Fibroblast of the aortic adventitia (primary cell): ENCODE data around the gene MTIF3. TPM values are rescaled to one million over a fixed set of nuclear protein-coding genes. Genes with fewer than 3 reads are reported as not detected.
A peak's percentile ranks its signal among the peaks of the same experiment; 100 is the strongest.

Experiments
- DNase-seq: peaks from one replicate; pipeline ENCODE4 v3.0.0-alpha.2; 2010; ENCODE audit warnings: low read depth
- H3K4me3 ChIP-seq: 2 replicates; pipeline ENCODE4 v1.5.1; 2011; ENCODE audit warnings: low read depth, mild to moderate bottlenecking, control low read depth, low read length, moderate library complexity
- total RNA-seq: library from RNA; depleted of rRNA; stranded (reverse); fragments of >200 nt; gene quantifications from 2 replicates; pipeline ENCODE4 v1.2.3, GENCODE V29; 2012; ENCODE audit warnings: low replicate concordance
- TF ChIP-seq, protein P1 (sequence below): IDR thresholded peaks from 2 replicates; pipeline ENCODE4 v1.5.1; 2011; ENCODE audit warnings: mild to moderate bottlenecking, low read length, control low read depth, inconsistent platforms; ENCODE audit not compliant: insufficient read depth

Gene MTIF3
- total RNA-seq, 1 donor, result 86.5 TPM

DNA sequence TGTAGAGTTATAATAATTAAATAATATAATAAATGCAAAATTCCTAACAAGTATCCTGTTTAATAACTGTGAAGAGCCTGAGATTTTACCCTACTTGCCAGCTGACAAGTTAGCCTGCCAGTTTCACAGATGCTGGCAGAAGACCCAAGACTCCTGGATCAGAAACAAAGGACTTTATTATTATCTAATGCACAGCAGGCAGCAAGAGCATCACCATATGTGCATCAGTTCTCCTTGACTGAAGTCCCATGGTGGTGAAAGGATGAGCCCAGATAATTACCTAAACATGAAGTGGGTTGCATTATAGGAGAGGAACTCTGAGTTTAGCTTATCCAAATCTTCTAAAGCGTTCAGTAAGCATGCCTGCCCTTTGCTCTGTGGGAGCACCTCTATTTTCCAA, 39.1 kb upstream of the MTIF3 start:
- TF ChIP-seq, protein P1, sequence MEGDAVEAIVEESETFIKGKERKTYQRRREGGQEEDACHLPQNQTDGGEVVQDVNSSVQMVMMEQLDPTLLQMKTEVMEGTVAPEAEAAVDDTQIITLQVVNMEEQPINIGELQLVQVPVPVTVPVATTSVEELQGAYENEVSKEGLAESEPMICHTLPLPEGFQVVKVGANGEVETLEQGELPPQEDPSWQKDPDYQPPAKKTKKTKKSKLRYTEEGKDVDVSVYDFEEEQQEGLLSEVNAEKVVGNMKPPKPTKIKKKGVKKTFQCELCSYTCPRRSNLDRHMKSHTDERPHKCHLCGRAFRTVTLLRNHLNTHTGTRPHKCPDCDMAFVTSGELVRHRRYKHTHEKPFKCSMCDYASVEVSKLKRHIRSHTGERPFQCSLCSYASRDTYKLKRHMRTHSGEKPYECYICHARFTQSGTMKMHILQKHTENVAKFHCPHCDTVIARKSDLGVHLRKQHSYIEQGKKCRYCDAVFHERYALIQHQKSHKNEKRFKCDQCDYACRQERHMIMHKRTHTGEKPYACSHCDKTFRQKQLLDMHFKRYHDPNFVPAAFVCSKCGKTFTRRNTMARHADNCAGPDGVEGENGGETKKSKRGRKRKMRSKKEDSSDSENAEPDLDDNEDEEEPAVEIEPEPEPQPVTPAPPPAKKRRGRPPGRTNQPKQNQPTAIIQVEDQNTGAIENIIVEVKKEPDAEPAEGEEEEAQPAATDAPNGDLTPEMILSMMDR, result no peak
- no peak for DNase-seq
- no peak overlapping the region for H3K4me3 ChIP-seq

DNA sequence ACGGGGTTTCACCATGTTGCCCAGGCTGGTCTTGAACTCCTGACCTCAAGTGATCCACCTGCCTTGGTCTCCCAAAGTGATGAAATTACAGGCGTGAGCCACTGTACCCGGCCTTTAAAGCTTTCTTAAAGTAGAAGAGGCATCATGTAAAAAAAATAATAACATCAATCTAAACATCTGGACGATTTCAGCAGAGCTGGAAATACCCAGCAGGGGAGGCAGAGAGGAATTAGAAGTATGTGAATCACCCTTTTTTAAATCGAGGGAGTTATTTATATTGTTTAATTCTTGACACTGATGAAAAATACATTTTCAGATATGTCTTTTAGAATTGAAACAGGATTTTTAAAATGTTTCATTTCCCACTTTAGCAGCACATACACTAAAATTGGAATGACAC, 37.4 kb upstream of the MTIF3 start:
- peak; percentile 32 for DNase-seq
- no peak overlapping the region for H3K4me3 ChIP-seq
- TF ChIP-seq, protein P1, result no peak

DNA sequence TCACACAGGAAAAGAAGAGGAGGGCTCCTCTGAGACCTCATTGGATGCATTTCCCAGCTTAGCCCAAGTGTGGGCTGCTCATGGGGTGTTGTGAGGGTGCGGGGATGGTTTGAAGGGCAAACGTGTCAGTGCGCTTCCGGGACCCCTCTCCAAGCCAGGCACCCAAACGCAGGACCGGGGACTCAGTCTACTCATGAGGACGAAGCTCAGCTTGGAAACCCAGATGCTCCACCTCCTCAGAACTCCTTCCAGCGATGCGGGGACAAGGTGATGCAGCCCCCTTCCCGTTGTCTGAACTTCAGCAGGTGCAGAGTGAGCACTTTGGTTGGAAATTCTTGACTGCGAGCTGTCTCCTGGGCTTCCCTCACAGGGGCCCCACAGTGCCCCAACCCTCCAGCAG, 33.1 kb upstream of the MTIF3 start:
- TF ChIP-seq, protein P1, result no peak
- H3K4me3 ChIP-seq, result no peak overlapping the region
- no peak for DNase-seq

DNA sequence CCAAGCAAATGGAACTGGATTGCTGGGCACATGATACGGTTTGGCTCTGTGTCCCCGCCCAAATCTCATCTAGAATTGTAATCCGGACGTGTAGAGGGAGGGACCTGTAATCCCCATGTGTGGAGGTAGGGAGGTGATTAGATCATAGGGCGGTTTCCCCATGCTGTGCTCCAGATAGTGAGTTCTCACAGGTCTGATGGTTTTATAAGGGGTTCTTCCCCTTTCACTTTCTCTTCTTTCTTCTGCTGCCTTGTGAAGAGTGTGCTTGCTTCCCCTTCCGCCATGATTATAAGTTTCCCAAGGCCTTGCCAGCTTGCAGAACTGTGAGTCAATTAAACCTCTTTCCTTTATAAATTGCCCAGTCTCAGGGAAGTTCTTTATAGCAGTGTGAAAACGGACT, 32.6 kb upstream of the MTIF3 start:
- TF ChIP-seq, protein P1, result no peak
- H3K4me3 ChIP-seq, result no peak overlapping the region
- DNase-seq, result no peak

DNA sequence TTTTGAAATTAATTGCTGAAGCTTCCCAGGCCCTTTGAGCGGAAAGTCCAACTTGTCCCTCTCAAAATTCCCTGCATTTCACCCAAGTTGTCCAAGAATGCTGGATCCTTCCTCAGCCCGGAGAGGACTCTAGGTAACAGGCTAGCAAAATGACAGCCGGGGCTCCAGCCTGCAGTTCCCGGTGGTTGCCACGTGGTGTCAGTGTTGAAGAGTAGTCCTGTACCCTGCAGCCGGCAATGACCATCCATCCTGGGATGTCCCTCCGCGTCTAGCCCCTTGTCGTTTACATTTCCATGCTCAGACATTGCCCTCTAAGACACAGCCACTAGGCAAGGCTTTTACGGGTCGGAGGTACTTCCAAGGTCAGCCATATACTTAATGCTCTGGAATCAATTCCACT, 31.4 kb upstream of the MTIF3 start:
- no peak overlapping the region for H3K4me3 ChIP-seq
- DNase-seq, result peak; percentile 16
- TF ChIP-seq, protein P1, result peak; percentile 64

DNA sequence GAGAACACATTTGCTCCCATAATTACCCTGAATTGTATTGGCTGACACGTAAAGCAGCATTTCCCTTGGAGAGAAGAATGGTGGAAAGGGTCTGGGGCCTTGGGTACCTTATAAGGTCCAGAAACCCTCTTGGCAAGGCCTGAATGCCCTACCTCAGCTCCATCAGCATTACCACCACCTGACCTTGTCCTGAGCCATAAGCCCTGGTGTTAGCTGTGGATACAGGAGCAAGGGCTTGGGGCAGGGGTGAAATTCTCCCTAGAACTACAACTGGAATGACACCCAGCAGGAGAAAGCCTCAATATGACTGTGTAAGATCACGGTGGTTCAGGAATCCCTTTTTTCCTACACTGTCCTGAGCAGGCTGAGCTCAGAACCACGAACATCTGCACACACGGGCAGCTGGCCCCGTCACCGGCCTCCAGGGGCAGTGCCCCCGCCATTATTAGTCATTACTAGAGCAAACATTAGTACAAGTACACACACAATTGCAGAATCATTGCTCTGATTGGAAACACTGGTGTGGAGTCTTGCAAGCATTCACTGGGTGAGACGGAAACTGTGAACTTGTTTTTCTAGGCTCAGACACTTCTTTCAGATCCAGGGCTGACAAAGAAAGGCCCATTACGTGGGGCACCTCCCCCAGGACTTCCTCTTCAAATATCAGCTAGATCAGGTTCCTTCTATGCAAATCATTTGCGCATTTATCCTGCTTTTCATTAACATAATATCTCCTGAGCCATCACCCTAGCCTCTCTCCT, 26.8 kb upstream of the MTIF3 start:
- TF ChIP-seq, protein P1, result no peak
- DNase-seq, result peak; percentile 38
- no peak overlapping the region for H3K4me3 ChIP-seq
